Natural killer cell (primary cell): Measurements from ENCODE around the gene ANGEL2. TPM values are rescaled to one million over a fixed set of nuclear protein-coding genes. Genes with fewer than 3 reads are reported as not detected.

ENCODE experiments used
- ATAC-seq, 3 donors: fragments of 150-1000 bp in 2 of 3; fragments of 200-7000 bp in 1 of 3; cut with Tn5 transposase; 1 replicate in 1 of 3; 2 replicates in 2 of 3; pipeline ENCODE4 v1.10.0; 2021; ENCODE audit warnings: mild to moderate bottlenecking in 2 of 3, moderate library complexity in 2 of 3
- DNase-seq, 2 donors: peaks; one replicate each; pipeline versions ENCODE4 v3.0.0 to v3.0.0-alpha.2; 2013 to 2021; ENCODE audit warnings: mixed read lengths in 1 of 2
- H3K27ac ChIP-seq: one replicate; pipeline ENCODE4 v1.5.1; 2013; ENCODE audit warnings: mild to moderate bottlenecking, low read length
- H3K27me3 ChIP-seq: one replicate; pipeline ENCODE4 v1.6.1; 2013; ENCODE audit warnings: low read length; ENCODE audit not compliant: control insufficient read depth, insufficient read depth
- H3K36me3 ChIP-seq: one replicate; pipeline ENCODE4 v1.6.1; 2013; ENCODE audit warnings: low read length; ENCODE audit not compliant: control insufficient read depth, insufficient read depth
- H3K4me1 ChIP-seq: one replicate; pipeline ENCODE4 v1.6.1; 2013; ENCODE audit warnings: low read length; ENCODE audit not compliant: control insufficient read depth, insufficient read depth
- H3K4me3 ChIP-seq: one replicate; pipeline ENCODE4 v1.5.1; 2013; ENCODE audit warnings: low read length
- H3K9me3 ChIP-seq: one replicate; pipeline ENCODE4 v1.6.1; 2013; ENCODE audit warnings: low read length; ENCODE audit not compliant: control insufficient read depth, insufficient read depth
- H3K27ac Mint-ChIP-seq, 2 donors: one replicate each; pipeline ENCODE4 v1.8.0; 2022; ENCODE audit warnings: mild to moderate bottlenecking in 2 of 2, mixed read lengths in 2 of 2, moderate library complexity in 1 of 2
- H3K27me3 Mint-ChIP-seq, 2 donors: one replicate each; pipeline ENCODE4 v1.8.0; 2022; ENCODE audit warnings: low read depth in 2 of 2, mixed read lengths in 2 of 2
- H3K36me3 Mint-ChIP-seq: one replicate; pipeline ENCODE4 v1.8.0; 2022; ENCODE audit warnings: mixed read lengths
- H3K4me1 Mint-ChIP-seq, 2 donors: one replicate each; pipeline ENCODE4 v1.8.0; 2022; ENCODE audit warnings: mixed read lengths in 2 of 2
- H3K4me3 Mint-ChIP-seq: one replicate; pipeline ENCODE4 v1.8.0; 2022; ENCODE audit warnings: mild to moderate bottlenecking, moderate library complexity, mixed read lengths
- H3K9me3 Mint-ChIP-seq, 2 donors: one replicate each; pipeline ENCODE4 v1.8.0; 2022; ENCODE audit warnings: mixed read lengths in 2 of 2
- CTCF ChIP-seq: fragments of 200-600 bp; IDR thresholded peaks from one replicate; pipeline ENCODE4 v1.8.0; 2022; ENCODE audit warnings: antibody characterized with exemption
- WGBS: methylation state at CpG from one replicate; pipeline ENCODE4 v1.1.7; 2013; ENCODE audit warnings: missing lambda C conversion rate; ENCODE audit not compliant: insufficient coverage; 5-methylcytosine and 5-hydroxymethylcytosine counted together
- intact Hi-C: fragments of 100-400 bp; cut with micrococcal nuclease; formaldehyde crosslinking; loops from one replicate; pipeline ENCODE4 v1.14.2; 2022
- total RNA-seq, 4 donors: library from RNA; stranded (reverse); fragments of 120-200 nt in 1 of 4; gene quantifications; one replicate each; pipeline versions ENCODE4 v1.2.3 to v1.2.4, GENCODE V29; 2013 to 2022

ANGEL2 gene
- total RNA-seq, 3 donors from 2014 or later (not counting 1 experiment from before 2014, with no cell fraction given): 68.1 to 75.3 (median 72.1) TPM

GRCh38 chr1:212951126-212951946 is 64.3 kb downstream of the ANGEL2 start:
- Histone ChIP-seq H3K4me1 (peaks cover 18% of the 10 kb centered on the region), H3K9me3 (no peaks in the 10 kb centered on the region), H3K27ac (no peak overlapping the region), H3K36me3 (no peaks in the 10 kb centered on the region), H3K4me3 (peak overlapping the region; percentile 33), H3K27me3 (peaks cover 22% of the 10 kb centered on the region)
- 11% methylated on average over 69 of the region's 72 CpGs for WGBS
- no peaks in the 10 kb centered on the region for H3K36me3 Mint-ChIP-seq
- no peaks in the 10 kb centered on the region for H3K9me3 Mint-ChIP-seq
- no peak overlapping the region for H3K27ac Mint-ChIP-seq
- TF ChIP-seq CTCF: no peak
- H3K27me3 Mint-ChIP-seq: peaks cover 51 to 59% of the 10 kb centered on the region in 2 donors
- intact Hi-C loops: no loop called here
- H3K4me3 Mint-ChIP-seq: peak overlapping the region; percentile 72
- H3K4me1 Mint-ChIP-seq: peaks cover 5 to 15% of the 10 kb centered on the region in 2 donors
- DNase-seq (no peak), ATAC-seq (no peak)

GRCh38 chr1:212950243-212951125 is 65.2 kb downstream of the ANGEL2 start, which contains the start of gene VASH2:
VASH2 (plus strand) TSS chr1:212950541; CDS start chr1:212951543, 1,002 bp downstream.
- Mint-ChIP-seq H3K9me3 (no peaks in the 10 kb centered on the region), H3K4me1 (peaks cover 5 to 15% of the 10 kb centered on the region in 2 donors), H3K36me3 (no peaks in the 10 kb centered on the region), H3K4me3 (peak within 1 kb of the TSS; percentile 72), H3K27me3 (peaks cover 49 to 60% of the 10 kb centered on the region in 2 donors), H3K27ac (no peak within 1 kb of the TSS)
- no peaks in the 10 kb centered on the region for H3K36me3 ChIP-seq
- H3K27me3 ChIP-seq: peaks cover 22% of the 10 kb centered on the region
- no peak for TF ChIP-seq CTCF
- intact Hi-C loops: no loop called here
- H3K4me1 ChIP-seq: peaks cover 15% of the 10 kb centered on the region
- no peaks in the 10 kb centered on the region for H3K9me3 ChIP-seq
- DNase-seq (peak; percentile 17 to 66), ATAC-seq (peak; percentile 79 to 96 (median 94))
- peak within 1 kb of the TSS; percentile 33 for H3K4me3 ChIP-seq
- H3K27ac ChIP-seq: no peak within 1 kb of the TSS
- WGBS: under 1% methylated on average over 61 of the region's 61 CpGs

- Mint-ChIP-seq H3K36me3 (no peaks in the 10 kb centered on the region), H3K4me3 (peak overlapping the region; percentile 72), H3K4me1 (peaks cover 5 to 15% of the 10 kb centered on the region in 2 donors), H3K27ac (no peak overlapping the region), H3K27me3 (peaks cover 49 to 61% of the 10 kb centered on the region in 2 donors), H3K9me3 (no peaks in the 10 kb centered on the region)
- ATAC-seq (no peak), DNase-seq (no peak)
- Histone ChIP-seq H3K27me3 (peaks cover 22% of the 10 kb centered on the region), H3K9me3 (no peaks in the 10 kb centered on the region), H3K27ac (no peak overlapping the region), H3K4me3 (no peak overlapping the region), H3K4me1 (peaks cover 15% of the 10 kb centered on the region), H3K36me3 (no peaks in the 10 kb centered on the region)
- WGBS: 66% methylated on average over 2 of the region's 2 CpGs
- intact Hi-C loops: no loop called here
- no peak for TF ChIP-seq CTCF
Measured at GRCh38 chr1:212949771-212950170, 65.9 kb downstream of the ANGEL2 start.
